HepG2 (cell line): ENCODE measurements around the gene KCNK10. TPM values are rescaled to one million over a fixed set of nuclear protein-coding genes. Genes with fewer than 3 reads are reported as not detected.

Experiments
- ATAC-seq: fragments of 200-7000 bp; cut with Tn5 transposase; 3 replicates; pipeline ENCODE4 v1.9.1; 2020; ENCODE audit warnings: mild to moderate bottlenecking, moderate library complexity
- BruUV-seq: library from RNA; stranded (reverse); fragments of 400-500 nt; replicated peaks from 2 replicates; lab custom pipeline; 2021; lab: Mats Ljungman, UMichigan
- CTCF ChIA-PET: fragments of 300-600 bp; formaldehyde crosslinking; extraction: SDS; loops from one replicate; lab custom pipeline; 2021; ENCODE audit warnings: low total read pairs, inconsistent platforms, low intra/inter-chr PET ratio; lab: Yijun Ruan, JAX
- POLR2A ChIA-PET: fragments of 350-600 bp; sonication (Branson Sonifier 250); formaldehyde crosslinking; loops from one replicate; lab custom pipeline; 2020; ENCODE audit warnings: antibody characterized with exemption, inconsistent platforms; lab: Yijun Ruan, JAX
- DNase-seq: peaks from one replicate; pipeline ENCODE4 v3.0.0-alpha.2; 2015; ENCODE audit warnings: low spot score
- FAIRE-seq: peaks from 3 replicates; lab custom pipeline; 2011; peaks lifted over from hg19 to GRCh38; lab: Jason Lieb, UNC
- H2AFZ ChIP-seq: one replicate; pipeline ENCODE4 v1.6.1; 2011; ENCODE audit warnings: low read length, inconsistent platforms
- H3K27ac ChIP-seq: fragments of 300-600 bp; 3 replicates; pipeline ENCODE4 v1.8.0; 2011; ENCODE audit warnings: mixed run types, mild to moderate bottlenecking, mixed read lengths, low read length, inconsistent platforms; ENCODE audit not compliant: insufficient read depth; ENCODE audit errors: extremely low read length
- H3K27me3 ChIP-seq, 2 experiments: fragments of 200-600 bp in 1 of 2; 2 replicates in 1 of 2; 3 replicates in 1 of 2; pipeline versions ENCODE4 v1.6.0 to v1.8.0; 2011; ENCODE audit warnings: low read length in 2 of 2, mild to moderate bottlenecking in 2 of 2, moderate library complexity in 2 of 2, inconsistent platforms in 1 of 2; ENCODE audit not compliant: insufficient read depth in 2 of 2, control insufficient read depth in 1 of 2
- H3K36me3 ChIP-seq, 2 experiments: fragments of 200-600 bp in 1 of 2; replicated peaks in 1 of 2; 2 replicates in 1 of 2; 3 replicates in 1 of 2; pipeline versions ENCODE4 v1.5.1 to v1.8.0; 2011; ENCODE audit warnings: low read length in 2 of 2, inconsistent platforms in 1 of 2; ENCODE audit not compliant: insufficient read depth in 2 of 2, control insufficient read depth in 1 of 2
- H3K4me1 ChIP-seq: 2 replicates; pipeline ENCODE4 v1.5.1; 2012; ENCODE audit warnings: low read length, inconsistent platforms; ENCODE audit not compliant: insufficient read depth
- H3K4me2 ChIP-seq: 2 replicates; pipeline ENCODE4 v1.6.0; 2011; ENCODE audit warnings: low read depth, low read length, inconsistent platforms
- H3K4me3 ChIP-seq, 3 experiments: fragments of 200-600 bp in 1 of 3; sonication (generic), shearing (Covaris generic) in 1 of 3; replicated peaks in 1 of 3; 2 replicates each; pipeline ENCODE4 v1.5.1; 2011 to 2016; ENCODE audit warnings: low read length in 3 of 3, inconsistent platforms in 2 of 3, low read depth in 2 of 3, mild to moderate bottlenecking in 2 of 3, control low read depth in 1 of 3, mixed read lengths in 1 of 3; ENCODE audit not compliant: insufficient read depth in 1 of 3
- H3K79me2 ChIP-seq: one replicate; pipeline ENCODE4 v1.6.1; 2011; ENCODE audit warnings: low read length, inconsistent platforms; ENCODE audit not compliant: insufficient read depth
- H3K9ac ChIP-seq: 2 replicates; pipeline ENCODE4 v1.6.0; 2011; ENCODE audit warnings: mild to moderate bottlenecking, low read depth, low read length, inconsistent platforms; ENCODE audit not compliant: insufficient read depth
- H3K9me3 ChIP-seq: 2 replicates; pipeline ENCODE4 v1.5.1; 2012; ENCODE audit warnings: mild to moderate bottlenecking, low read length
- H4K20me1 ChIP-seq: 2 replicates; pipeline ENCODE4 v1.6.0; 2011; ENCODE audit warnings: inconsistent platforms, mild to moderate bottlenecking, low read length, moderate library complexity; ENCODE audit not compliant: insufficient read depth
- BORCS8-MEF2B ChIP-seq: sonication (generic); formaldehyde crosslinking; IDR thresholded peaks from 2 replicates; pipeline ENCODE4 v1.8.0; 2022; ENCODE audit warnings: mild to moderate bottlenecking, missing genetic modification reagents
- CAMTA2 ChIP-seq: sonication (generic); formaldehyde crosslinking; IDR thresholded peaks from 2 replicates; pipeline ENCODE4 v1.4.0; 2020; ENCODE audit warnings: mild to moderate bottlenecking, missing genetic modification reagents, borderline replicate concordance
- CHD4 ChIP-seq: fragments of 200-600 bp; sonication (generic); IDR thresholded peaks from 2 replicates; pipeline ENCODE4 v1.7.0; 2017; ENCODE audit warnings: mild to moderate bottlenecking, low read length, borderline replicate concordance
- FOXK1 ChIP-seq: sonication (generic); formaldehyde crosslinking; IDR thresholded peaks from 2 replicates; pipeline ENCODE4 v1.4.0; 2020; ENCODE audit warnings: low read depth, missing genetic modification reagents, borderline replicate concordance
- KDM4B ChIP-seq: sonication (generic); formaldehyde crosslinking; IDR thresholded peaks from 2 replicates; pipeline ENCODE4 v1.4.0; 2020; ENCODE audit warnings: missing genetic modification reagents
- NFE2L1 ChIP-seq: sonication (generic); formaldehyde crosslinking; IDR thresholded peaks from 2 replicates; pipeline ENCODE4 v1.4.0; 2020; ENCODE audit warnings: missing genetic modification reagents, mild to moderate bottlenecking, borderline replicate concordance
- NR3C1 ChIP-seq: sonication (generic); formaldehyde crosslinking; IDR thresholded peaks from 2 replicates; pipeline ENCODE4 v1.4.0; 2020; ENCODE audit warnings: missing genetic modification reagents
- REPIN1 ChIP-seq: sonication (generic); formaldehyde crosslinking; IDR thresholded peaks from 2 replicates; pipeline ENCODE4 v1.8.0; 2022; ENCODE audit warnings: missing genetic modification reagents, low read depth, mild to moderate bottlenecking, borderline replicate concordance
- ZNF446 ChIP-seq: sonication (generic); formaldehyde crosslinking; IDR thresholded peaks from 2 replicates; pipeline ENCODE4 v1.5.0; 2020; ENCODE audit warnings: mild to moderate bottlenecking, missing genetic modification reagents
- ZNF629 ChIP-seq: sonication (generic); formaldehyde crosslinking; conservative IDR thresholded peaks from 2 replicates; pipeline ENCODE4 v1.5.0; 2020; ENCODE audit warnings: missing genetic modification reagents
- ZNF672 ChIP-seq: sonication (generic); formaldehyde crosslinking; IDR thresholded peaks from 2 replicates; pipeline ENCODE4 v1.8.1; 2022; ENCODE audit warnings: missing genetic modification reagents
- ZNF773 ChIP-seq: sonication (generic); formaldehyde crosslinking; IDR thresholded peaks from 2 replicates; pipeline ENCODE4 v1.4.0; 2020; ENCODE audit warnings: missing genetic modification reagents, borderline replicate concordance
- WGBS: methylation state at CpG from one replicate; pipeline ENCODE4 v1.1.6; 2017; ENCODE audit warnings: low lambda C conversion rate; 5-methylcytosine and 5-hydroxymethylcytosine counted together
- in situ Hi-C: cut with HindIII; loops from 2 replicates; pipeline ENCODE4 v1.10.0; 2017; ENCODE audit warnings: low pct_unique_long_range_greater_than_20kb; ENCODE audit not compliant: extremely low pct_ligation_motif_present
- intact Hi-C: fragments of 100-400 bp; cut with micrococcal nuclease; formaldehyde crosslinking; loops from one replicate; pipeline ENCODE4 v1.10.0; 2022; ENCODE audit not compliant: unreplicated experiment
- polyA plus RNA-seq, 8 experiments: library from polyadenylated mRNA; depleted of rRNA in 3 of 8; stranded (reverse) in 7 of 8; unstranded in 1 of 8; fragments of >200 nt; fragmentation: Illumina TruSeq in 4 of 8; extraction: Trizol in 4 of 8; gene quantifications; 2 replicates each; pipeline versions ENCODE4 v1.2.1 to v1.2.3, GENCODE V29; 2011 to 2016; ENCODE audit warnings: low read depth in 4 of 8, missing spikeins in 1 of 8, mixed read lengths in 1 of 8; ENCODE audit not compliant: insufficient read depth in 1 of 8
- total RNA-seq, 5 experiments: library from RNA; depleted of rRNA; stranded (reverse); fragments of >200 nt; fragmentation: Illumina TruSeq; extraction: Trizol; gene quantifications; 2 replicates each; pipeline ENCODE4 v1.2.3, GENCODE V29; 2016; ENCODE audit warnings: low read depth in 1 of 5
- TF ChIP-seq, protein P1 (sequence below): sonication (generic); formaldehyde crosslinking; IDR thresholded peaks from 2 replicates; pipeline ENCODE4 v1.4.0; 2020; ENCODE audit warnings: mild to moderate bottlenecking, missing genetic modification reagents
- TF ChIP-seq, protein P2 (sequence below): sonication (generic); formaldehyde crosslinking; IDR thresholded peaks from 2 replicates; pipeline ENCODE4 v1.8.0; 2022; ENCODE audit warnings: missing genetic modification reagents, mild to moderate bottlenecking, borderline replicate concordance
- TF ChIP-seq, protein P3 (sequence below): sonication (generic); formaldehyde crosslinking; conservative IDR thresholded peaks from 2 replicates; pipeline ENCODE4 v1.8.0; 2022; ENCODE audit warnings: low read depth, missing genetic modification reagents
- TF ChIP-seq, protein P4 (sequence below): sonication (generic); formaldehyde crosslinking; conservative IDR thresholded peaks from 2 replicates; pipeline ENCODE4 v1.4.0; 2020; ENCODE audit warnings: mild to moderate bottlenecking, missing genetic modification reagents, moderate library complexity

The KCNK10 gene
- total and polyA plus RNA-seq, 2 of the 13 experiments (the other 11 are each of a cell fraction or from before 2014, with no cell fraction given) = not detected

- TF ChIP-seq NR3C1 (CRISPR knock-in tag) (no peak), KDM4B (CRISPR knock-in tag) (no peak), CAMTA2 (CRISPR knock-in tag) (no peak), NFE2L1 (CRISPR knock-in tag) (no peak), ZNF629 (CRISPR knock-in tag) (no peak), FOXK1 (CRISPR knock-in tag) (no peak), ZNF773 (CRISPR knock-in tag) (no peak), BORCS8-MEF2B (CRISPR knock-in tag) (no peak)
- TF ChIP-seq, protein P1, sequence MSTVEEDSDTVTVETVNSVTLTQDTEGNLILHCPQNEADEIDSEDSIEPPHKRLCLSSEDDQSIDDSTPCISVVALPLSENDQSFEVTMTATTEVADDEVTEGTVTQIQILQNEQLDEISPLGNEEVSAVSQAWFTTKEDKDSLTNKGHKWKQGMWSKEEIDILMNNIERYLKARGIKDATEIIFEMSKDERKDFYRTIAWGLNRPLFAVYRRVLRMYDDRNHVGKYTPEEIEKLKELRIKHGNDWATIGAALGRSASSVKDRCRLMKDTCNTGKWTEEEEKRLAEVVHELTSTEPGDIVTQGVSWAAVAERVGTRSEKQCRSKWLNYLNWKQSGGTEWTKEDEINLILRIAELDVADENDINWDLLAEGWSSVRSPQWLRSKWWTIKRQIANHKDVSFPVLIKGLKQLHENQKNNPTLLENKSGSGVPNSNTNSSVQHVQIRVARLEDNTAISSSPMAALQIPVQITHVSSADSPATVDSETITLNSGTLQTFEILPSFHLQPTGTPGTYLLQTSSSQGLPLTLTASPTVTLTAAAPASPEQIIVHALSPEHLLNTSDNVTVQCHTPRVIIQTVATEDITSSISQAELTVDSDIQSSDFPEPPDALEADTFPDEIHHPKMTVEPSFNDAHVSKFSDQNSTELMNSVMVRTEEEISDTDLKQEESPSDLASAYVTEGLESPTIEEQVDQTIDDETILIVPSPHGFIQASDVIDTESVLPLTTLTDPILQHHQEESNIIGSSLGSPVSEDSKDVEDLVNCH (CRISPR knock-in tag) = no peak
- TF ChIP-seq, protein P2, sequence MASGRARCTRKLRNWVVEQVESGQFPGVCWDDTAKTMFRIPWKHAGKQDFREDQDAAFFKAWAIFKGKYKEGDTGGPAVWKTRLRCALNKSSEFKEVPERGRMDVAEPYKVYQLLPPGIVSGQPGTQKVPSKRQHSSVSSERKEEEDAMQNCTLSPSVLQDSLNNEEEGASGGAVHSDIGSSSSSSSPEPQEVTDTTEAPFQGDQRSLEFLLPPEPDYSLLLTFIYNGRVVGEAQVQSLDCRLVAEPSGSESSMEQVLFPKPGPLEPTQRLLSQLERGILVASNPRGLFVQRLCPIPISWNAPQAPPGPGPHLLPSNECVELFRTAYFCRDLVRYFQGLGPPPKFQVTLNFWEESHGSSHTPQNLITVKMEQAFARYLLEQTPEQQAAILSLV (CRISPR knock-in tag) = no peak
Measured at GRCh38 chr14:88363644-88364043, 40.6 kb upstream of the KCNK10 start (continued).

- intact Hi-C loops = no loop called here
- Histone ChIP-seq H2AFZ (no peak overlapping the region), H3K27me3 (no peaks in the 10 kb centered on the region), H3K4me3 (no peak overlapping the region), H3K36me3 (no peaks in the 10 kb centered on the region), H3K9ac (no peak overlapping the region), H3K4me2 (no peak overlapping the region), H3K79me2 (no peaks in the 10 kb centered on the region), H3K4me1 (peaks cover 3% of the 10 kb centered on the region), H3K27ac (no peak overlapping the region), H3K9me3 (no peaks in the 10 kb centered on the region), H4K20me1 (no peaks in the 10 kb centered on the region)
- no peak for TF ChIP-seq ZNF446 (CRISPR knock-in tag)
- TF ChIP-seq, protein P3, sequence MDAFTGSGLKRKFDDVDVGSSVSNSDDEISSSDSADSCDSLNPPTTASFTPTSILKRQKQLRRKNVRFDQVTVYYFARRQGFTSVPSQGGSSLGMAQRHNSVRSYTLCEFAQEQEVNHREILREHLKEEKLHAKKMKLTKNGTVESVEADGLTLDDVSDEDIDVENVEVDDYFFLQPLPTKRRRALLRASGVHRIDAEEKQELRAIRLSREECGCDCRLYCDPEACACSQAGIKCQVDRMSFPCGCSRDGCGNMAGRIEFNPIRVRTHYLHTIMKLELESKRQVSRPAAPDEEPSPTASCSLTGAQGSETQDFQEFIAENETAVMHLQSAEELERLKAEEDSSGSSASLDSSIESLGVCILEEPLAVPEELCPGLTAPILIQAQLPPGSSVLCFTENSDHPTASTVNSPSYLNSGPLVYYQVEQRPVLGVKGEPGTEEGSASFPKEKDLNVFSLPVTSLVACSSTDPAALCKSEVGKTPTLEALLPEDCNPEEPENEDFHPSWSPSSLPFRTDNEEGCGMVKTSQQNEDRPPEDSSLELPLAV = no peak
- TF ChIP-seq CHD4 = no peak
- TF ChIP-seq REPIN1 = no peak
- TF ChIP-seq, protein P4, sequence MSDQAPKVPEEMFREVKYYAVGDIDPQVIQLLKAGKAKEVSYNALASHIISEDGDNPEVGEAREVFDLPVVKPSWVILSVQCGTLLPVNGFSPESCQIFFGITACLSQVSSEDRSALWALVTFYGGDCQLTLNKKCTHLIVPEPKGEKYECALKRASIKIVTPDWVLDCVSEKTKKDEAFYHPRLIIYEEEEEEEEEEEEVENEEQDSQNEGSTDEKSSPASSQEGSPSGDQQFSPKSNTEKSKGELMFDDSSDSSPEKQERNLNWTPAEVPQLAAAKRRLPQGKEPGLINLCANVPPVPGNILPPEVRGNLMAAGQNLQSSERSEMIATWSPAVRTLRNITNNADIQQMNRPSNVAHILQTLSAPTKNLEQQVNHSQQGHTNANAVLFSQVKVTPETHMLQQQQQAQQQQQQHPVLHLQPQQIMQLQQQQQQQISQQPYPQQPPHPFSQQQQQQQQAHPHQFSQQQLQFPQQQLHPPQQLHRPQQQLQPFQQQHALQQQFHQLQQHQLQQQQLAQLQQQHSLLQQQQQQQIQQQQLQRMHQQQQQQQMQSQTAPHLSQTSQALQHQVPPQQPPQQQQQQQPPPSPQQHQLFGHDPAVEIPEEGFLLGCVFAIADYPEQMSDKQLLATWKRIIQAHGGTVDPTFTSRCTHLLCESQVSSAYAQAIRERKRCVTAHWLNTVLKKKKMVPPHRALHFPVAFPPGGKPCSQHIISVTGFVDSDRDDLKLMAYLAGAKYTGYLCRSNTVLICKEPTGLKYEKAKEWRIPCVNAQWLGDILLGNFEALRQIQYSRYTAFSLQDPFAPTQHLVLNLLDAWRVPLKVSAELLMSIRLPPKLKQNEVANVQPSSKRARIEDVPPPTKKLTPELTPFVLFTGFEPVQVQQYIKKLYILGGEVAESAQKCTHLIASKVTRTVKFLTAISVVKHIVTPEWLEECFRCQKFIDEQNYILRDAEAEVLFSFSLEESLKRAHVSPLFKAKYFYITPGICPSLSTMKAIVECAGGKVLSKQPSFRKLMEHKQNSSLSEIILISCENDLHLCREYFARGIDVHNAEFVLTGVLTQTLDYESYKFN = no peak
- no peak for TF ChIP-seq ZNF672 (CRISPR knock-in tag)
- ChIA-PET CTCF (no interaction called here), POLR2A (no interaction called here)
- BruUV-seq = no TSS peak
- WGBS = 0% methylated on average over 2 of the region's 2 CpGs
- no peak for ATAC-seq
- in situ Hi-C loops = no loop called here
- FAIRE-seq = no peak
- DNase-seq = no peak
Measured at GRCh38 chr14:88359500-88359899, 36.4 kb upstream of the KCNK10 start.
